Measurements from ENCODE around the gene HLA-A.

DNA sequence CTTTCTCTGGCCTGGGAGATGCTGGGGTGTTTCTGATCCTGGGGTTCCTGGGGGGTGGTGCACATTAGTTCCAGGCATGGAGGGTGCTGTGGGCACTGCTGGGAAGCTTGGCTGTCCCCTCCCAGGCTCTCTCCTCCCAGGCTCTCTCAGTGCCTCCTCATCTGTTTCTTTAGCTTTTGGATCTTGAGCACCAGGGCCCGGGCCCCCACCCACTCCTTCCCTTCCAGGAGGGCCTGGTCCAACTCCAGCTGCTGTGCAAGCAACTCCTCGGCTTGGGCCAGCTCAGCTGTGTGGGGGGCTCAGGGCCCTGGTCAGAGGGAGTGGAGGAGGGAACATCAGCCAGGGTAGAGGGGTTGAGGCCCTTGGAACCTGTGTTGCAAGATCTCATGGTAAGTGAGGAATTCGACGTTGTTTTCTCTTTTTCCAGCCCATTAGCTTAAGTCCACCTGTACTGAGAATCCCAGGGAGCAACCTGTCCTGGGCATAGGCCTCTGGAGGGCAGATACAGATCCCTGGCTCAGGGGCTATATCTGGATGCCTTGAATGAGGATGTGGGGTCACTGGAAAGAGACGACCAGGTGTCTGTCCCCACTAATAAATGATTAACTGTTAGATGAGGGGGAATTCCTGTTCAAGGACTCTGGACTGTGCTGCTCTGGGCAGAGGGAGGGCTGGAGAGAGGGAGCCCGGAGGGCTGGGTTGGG, 34.5 kb upstream of the HLA-A start:
- TF ChIP-seq CTCF (optimal IDR thresholded peaks at IDR 0.05 in 1 of 3, IDR thresholded peaks at IDR 0.05 in 1 of 3, conservative IDR thresholded peaks at IDR 0.05 in 1 of 3; ENCODE audit: extremely low read depth in 1 of 3, insufficient read depth in 2 of 3, low read length in 3 of 3) (no peak), EZH2 (IDR thresholded peaks at IDR 0.05; ENCODE audit: low read length) (no peak)

All from keratinocyte (primary cell).